Suprapubic skin (tissue), 3 donors: ENCODE data around the gene GRIK3.

ENCODE experiments used
- POLR2A ChIP-seq, 2 donors: fragments of 450-650 bp; IDR thresholded peaks; one replicate each; pipeline ENCODE4 v1.6.1; 2017; ENCODE audit warnings: antibody characterized with exemption in 2 of 2, mild to moderate bottlenecking in 2 of 2, moderate library complexity in 2 of 2
- TF ChIP-seq, protein P1 (sequence below), 2 donors: fragments of 200-600 bp in 1 of 2; fragments of 450-650 bp in 1 of 2; sonication (generic) in 1 of 2; IDR thresholded peaks; one replicate each; pipeline ENCODE4 v1.5.1; 2016 to 2019; ENCODE audit warnings: antibody characterized with exemption in 2 of 2, mild to moderate bottlenecking in 1 of 2, moderate library complexity in 1 of 2

DNA sequence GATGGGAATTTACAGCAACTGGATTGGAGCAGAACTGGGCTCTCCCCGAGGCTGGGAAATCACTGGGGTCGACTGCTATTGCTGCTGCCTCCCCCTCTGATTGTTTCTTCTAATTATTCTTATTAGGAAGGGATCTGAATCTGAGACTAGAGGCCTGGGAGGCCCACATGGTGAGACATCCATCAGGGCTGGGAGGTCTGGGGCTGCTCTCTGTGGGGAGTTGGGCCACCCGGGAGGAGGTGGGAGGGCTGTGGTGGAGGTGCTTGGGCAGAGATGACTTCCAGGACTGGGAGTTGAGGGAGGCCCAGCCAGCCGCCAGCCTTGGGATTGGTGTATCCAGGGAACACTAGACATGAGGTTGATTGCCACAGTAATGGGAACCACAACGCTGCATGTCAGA, 247.9 kb downstream of the GRIK3 start:
- TF ChIP-seq POLR2A (IDR thresholded peaks at IDR 0.05): no peak
- TF ChIP-seq, protein P1, sequence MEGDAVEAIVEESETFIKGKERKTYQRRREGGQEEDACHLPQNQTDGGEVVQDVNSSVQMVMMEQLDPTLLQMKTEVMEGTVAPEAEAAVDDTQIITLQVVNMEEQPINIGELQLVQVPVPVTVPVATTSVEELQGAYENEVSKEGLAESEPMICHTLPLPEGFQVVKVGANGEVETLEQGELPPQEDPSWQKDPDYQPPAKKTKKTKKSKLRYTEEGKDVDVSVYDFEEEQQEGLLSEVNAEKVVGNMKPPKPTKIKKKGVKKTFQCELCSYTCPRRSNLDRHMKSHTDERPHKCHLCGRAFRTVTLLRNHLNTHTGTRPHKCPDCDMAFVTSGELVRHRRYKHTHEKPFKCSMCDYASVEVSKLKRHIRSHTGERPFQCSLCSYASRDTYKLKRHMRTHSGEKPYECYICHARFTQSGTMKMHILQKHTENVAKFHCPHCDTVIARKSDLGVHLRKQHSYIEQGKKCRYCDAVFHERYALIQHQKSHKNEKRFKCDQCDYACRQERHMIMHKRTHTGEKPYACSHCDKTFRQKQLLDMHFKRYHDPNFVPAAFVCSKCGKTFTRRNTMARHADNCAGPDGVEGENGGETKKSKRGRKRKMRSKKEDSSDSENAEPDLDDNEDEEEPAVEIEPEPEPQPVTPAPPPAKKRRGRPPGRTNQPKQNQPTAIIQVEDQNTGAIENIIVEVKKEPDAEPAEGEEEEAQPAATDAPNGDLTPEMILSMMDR (IDR thresholded peaks at IDR 0.05): no peak
